HG03039 (cell line): Measurements from ENCODE around the gene STX4.

Experiments used
- ATAC-seq: cut with Tn5 transposase; IDR thresholded peaks from one replicate; pipeline ENCODE4 v1.9.1; 2021; ENCODE audit warnings: mild to moderate bottlenecking, moderate library complexity; ENCODE audit not compliant: unreplicated experiment

The STX4 gene

DNA sequence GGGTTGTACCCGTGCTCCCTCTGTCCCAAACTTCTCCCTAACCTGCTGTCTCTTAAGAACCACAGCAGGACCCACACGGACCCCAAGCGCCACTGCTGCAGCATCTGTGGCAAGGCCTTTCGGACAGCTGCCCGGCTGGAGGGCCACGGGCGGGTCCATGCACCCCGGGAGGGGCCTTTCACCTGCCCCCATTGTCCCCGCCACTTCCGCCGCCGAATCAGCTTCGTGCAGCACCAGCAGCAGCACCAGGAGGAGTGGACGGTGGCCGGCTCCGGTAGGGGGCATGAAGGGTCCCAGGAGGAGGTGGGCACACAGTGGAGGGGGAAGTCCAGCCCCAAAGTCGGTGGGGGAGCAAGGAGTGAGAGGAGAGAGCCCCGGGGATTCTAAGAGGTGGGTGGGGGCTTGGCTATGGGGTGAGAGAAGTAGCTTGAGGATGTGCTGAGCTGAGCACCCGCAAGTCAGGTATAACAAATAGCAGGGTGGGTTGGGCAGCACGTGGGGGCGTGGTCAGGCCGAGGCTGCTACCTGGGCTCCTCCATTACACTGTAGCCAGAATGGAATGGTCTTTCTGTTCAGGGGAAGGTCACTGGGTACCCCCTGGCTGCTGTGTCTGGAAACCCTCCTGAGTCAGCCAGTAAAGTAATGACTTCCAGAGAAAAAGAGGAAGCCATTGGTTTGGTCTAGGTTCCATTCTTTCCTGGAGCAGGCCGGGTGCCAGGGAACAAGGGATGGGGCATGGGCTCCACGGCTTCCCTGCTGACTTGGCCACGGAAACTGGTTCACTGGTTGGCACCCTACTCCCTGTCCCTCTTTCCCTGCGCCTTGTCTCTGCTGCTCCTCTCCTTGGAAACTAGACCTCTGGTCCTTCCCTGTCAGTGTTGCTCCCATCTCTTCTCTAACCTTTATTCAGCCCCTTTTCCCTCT lies 48.3 kb downstream of the STX4 start:
- no peak for ATAC-seq

DNA sequence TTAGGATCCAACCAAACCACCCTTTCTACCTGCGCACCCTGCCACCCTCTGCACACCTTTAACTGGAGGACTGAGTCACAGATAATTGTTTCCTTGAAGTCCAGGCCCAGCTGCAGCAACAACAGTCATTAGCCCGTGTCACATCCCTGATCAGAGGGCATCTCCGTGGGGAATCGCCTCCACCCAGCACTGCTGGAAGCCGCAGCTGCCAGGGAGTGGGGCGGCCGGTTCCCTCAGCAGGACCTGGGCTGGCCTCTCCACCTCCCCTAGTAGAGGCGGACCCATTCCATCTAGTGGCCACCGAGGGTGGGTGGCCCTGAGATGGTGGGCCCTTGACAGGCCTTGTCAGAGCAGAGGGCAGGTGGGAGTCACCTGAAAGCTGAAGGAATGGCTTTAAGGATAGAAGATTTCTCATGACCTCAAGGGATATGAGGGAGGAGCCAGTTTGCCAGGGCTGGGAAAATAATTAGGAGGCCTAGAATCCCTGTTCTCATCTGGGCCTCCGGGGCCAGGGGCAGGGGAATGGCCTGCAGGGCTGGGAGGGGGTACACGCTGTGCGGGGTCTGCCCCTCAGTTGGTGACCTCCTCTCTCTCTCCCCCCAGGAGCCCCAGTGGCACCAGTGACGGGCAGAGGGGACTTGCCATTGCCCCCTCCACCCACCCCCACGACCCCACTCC lies 49.1 kb downstream of the STX4 start:
- no peak for ATAC-seq

DNA sequence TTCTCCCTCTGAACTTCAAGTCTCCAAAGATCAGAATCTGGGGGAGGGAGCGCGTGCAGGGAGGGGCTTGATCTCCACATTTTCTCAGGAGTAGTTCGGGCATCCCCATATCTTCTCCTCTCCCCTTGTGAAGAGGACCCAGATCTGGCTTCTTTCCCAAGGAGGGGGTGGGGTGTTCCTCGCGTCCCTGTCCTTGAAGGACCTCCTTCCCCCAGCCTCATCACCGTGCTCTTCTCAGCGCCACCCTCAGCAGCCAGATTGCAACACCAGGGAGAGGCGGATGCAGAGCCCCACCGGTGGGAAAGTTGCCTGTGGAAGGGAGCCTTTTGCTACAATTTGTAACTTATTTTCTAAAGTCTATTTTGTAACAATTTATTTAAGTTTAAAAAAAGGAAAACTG lies 49.7 kb downstream of the STX4 start:
- ATAC-seq, result no peak

DNA sequence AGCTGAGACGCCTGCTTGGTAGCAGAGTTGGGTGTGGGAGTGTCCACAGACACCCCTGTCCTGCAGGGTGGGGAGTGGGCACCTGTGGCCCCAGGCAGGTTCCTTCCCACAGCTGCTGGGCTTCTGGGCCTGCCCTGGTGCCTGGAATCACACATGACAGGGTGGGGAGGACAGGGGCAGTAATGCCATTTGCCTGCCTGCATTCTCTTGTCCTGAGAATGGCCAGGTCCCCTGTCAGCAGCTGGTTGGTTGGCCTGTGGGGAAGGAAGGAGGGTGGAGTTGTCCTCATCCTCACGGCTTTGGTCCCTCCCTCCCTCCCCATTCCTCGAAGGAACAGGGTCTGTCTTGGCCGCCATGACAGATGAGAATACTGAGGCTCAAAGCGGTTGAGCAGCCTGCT lies 50.2 kb downstream of the STX4 start:
- ATAC-seq, result no peak

DNA sequence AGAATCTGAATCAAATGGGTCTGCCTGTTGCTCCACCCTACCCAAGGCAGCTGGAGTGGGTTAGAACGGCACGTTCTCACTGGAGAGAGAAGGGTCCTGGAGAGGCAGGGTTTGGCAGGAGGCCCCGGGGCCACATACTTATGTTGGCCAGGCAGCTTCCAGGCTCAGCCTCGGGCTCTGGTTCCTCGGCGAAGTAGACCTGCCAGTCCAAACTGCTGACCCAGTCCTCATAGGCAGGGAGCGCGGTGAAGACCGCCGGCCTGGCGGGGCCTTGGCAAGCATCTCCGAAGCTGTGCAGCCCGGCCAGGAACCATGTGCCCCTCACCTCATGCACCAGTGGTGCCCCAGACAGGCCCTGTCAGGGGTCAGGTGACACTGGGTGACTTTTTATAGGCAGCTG lies 50.6 kb downstream of the STX4 start:
- ATAC-seq, result no peak

DNA sequence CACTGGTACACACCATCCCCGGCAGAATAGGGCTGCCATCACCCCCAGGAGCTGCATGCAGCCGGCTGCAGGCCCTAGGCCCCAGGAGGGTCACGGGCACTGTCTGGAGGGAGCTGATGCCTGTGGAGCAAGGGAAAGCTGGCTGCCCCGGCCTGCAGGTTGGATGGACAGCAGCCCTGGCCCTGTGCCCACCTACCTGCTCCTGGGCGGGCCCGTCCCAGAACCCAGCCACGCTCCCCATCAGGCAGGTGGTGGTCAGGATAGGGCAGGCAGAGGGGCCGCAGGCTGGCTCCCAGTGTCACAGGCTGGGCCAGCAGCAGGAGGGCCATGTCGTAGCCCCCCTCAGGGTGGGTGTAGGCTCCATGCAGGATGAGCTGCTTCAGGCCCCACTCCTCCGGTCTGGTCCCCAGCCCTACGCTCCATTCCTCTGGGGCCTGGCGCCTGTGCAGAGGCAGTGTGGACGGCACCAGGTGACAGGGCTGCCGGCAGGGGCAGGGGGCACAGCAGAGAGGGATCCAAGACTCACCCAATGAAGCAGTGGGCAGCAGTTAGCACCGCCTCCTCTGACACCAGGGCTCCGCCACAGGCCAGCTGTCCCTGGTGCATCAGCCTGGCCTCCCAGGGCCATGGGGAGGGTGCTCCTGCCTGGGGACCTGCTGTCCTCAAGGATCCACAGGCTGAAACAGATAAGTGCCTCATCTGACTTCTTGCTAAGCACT lies 51.4 kb downstream of the STX4 start:
- ATAC-seq, result no peak

DNA sequence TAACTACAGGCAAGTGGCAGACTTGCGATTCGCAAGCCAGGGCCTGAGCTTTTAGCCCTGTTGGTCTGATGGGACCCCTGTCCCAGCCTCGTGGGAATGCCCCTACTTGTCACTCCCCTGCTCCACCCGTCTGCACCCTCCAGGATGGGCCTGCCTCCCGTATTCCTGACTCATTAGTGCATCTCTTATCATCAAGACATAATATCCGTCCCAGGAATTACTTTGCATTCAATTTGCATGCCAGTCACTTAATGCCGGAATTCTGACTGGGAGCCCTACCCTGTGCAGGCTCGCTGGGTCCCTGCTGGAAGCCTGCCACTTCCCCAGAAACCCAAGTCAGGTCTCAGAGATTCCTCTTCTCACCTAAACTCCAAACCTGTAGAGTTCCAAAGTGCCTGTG lies 52.1 kb downstream of the STX4 start:
- ATAC-seq, result no peak

DNA sequence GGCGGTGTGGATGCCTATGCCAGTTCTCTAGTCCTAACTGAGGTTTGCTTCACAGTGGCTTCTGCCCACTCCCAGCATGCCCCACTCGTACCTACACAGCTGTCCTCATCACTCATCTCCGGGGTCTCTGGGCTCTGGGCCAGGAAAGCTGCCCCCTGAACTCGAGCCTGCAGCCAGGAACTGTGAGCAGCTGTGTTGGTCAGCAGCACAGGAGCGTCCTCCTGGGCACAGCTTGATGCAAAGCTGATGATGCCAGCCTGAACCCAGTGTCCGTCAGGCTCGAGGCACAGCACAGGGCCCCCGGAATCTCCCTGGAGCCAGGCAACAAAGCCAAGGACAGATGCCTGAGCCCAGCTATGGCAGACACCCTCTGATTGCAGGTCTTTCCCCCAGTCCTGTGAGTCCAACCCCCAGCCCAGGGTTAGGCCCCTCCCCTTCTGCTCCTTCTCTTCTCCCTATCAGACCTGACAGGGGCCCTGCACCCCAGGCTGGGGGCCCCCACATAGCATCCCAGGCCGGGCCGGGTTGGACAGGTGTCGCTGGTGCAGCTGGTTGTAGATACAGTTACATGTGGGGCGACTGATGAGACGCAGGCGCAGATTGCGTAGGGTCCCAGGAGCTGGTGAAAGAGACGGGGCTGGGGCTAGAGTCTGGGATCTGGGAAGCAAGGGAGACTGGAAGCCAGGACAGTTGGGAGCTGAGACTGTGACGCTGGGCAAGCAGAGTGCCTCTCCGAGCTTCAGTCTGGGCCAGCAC lies 52.7 kb downstream of the STX4 start:
- no peak for ATAC-seq

DNA sequence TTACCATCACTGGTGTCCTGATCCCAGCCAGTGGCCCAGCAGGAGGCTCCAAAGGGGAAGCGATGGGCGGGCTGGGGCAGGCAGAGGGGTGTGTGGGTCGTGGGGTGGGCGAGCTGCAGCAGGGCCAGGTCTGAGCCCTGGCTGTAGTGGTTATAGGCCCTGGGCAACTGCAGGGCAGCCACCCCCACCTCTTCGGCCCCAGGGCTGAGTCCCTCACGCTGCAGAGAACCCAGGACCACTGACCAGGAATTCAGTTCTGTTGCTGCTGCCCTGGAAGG lies 53.2 kb downstream of the STX4 start:
- no peak for ATAC-seq

DNA sequence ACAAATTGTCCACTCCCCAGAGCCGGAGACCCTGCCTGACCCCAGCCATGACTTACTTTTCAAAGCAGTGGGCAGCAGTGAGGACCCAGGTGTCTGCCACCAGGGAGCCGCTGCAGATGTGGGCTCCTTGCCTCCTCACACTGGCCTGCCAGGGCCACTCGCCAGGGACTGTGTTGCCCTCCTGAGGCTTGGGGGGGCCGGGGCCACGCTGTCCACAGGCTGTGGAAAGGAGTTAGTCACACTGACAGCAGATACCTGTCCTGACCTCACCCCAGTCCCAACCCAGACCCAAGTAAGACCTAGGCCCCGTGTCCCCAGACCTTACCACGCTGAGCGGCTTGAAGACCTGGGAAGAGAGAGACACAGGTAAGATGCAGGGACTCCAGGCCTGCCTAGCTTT lies 54.1 kb downstream of the STX4 start:
- no peak for ATAC-seq

DNA sequence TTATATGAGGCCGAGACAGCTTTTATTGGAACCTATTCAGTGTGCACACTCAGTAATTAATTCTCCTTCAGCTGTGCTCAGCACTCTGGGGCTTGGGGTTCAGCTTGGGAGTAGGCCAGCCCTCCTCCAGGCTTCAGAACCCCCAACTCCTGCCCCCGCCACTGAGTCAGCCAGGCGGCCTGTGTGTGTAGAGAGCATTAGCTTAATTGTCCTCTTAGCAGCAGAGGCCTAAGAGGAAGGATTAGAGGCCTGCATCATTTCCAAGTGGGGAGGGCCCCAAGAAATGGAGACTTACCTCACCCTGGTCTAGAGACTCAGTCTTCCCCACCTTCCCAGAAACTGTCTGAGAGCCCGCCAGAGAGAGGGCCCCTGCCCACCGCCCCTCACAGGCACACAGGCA lies 54.6 kb downstream of the STX4 start:
- no peak for ATAC-seq

DNA sequence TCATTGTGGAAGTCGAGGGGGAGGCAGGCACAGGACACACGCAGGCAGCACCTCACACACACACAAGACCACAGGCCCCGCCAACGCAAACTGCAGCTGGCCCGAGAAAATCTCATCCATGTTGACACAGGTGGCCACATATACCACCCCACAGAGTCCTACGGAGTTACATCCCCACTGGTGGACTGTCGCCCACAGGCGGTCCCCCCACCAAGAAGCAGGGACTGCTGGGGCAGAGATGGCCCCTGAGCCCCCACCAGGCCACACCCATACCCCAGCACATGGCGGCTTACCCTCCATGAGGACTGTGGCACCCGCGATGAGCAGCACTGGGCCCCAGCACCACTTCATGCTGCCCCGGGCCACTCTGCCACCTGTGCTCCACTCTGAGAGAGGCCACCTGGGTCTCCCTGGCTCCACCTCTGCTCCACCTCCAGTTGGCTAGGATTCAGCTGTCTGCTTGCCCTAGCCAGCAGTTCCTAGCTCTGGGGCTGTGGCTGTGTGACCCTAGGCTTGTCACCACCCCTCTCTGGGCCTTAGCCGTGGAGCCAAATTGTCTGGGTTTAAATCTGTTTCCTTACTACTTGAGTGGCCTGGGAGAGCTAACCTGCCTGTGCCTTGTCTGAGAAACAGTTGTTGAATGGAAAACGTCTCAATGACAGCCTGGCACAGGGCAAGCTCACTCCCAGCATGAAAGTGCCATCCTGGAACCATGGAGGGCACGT lies 55.3 kb downstream of the STX4 start, which contains the start of gene PRSS53:
PRSS53 (minus strand) TSS at position 485 of the 725 bp plus-strand sequence; CDS start at position 351, 134 bp downstream.
- no peak for ATAC-seq

DNA sequence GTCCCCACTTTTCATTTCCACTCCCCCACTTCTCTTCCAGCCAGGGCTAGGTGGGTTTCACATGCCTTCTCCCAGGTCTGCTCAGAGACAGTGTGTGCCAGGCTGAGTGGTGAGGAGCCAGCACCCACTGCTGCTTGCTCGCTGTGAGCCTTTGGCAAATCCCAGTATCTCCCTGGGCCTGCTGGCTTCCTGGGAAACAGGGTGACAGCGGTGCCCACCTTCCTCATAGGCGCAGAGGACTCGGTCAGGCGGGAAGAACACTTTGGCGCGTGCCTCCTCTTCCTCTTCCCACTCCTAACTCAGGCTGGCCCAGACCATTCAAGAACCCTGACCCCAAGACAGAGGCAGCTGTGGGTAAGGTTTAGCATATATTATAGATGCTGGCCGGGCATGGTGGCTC lies 55.8 kb downstream of the STX4 start:
- no peak for ATAC-seq
